DOHH2 (cell line): ENCODE results near the gene SELENON.

Source experiments
- H3F3A ChIP-seq: fragments of 200-600 bp; sonication (generic), shearing (Covaris generic); 2 replicates; pipeline ENCODE4 v1.6.0; 2016; ENCODE audit warnings: antibody characterized with exemption, mild to moderate bottlenecking; ENCODE audit not compliant: control insufficient read depth, insufficient read depth
- H3K27ac ChIP-seq: fragments of 200-600 bp; sonication (generic); 2 replicates; pipeline ENCODE4 v1.5.1; 2014; ENCODE audit warnings: low read depth, mild to moderate bottlenecking, low read length, moderate library complexity
- H3K27me3 ChIP-seq: fragments of 200-600 bp; sonication (generic); 2 replicates; pipeline ENCODE4 v1.6.1; 2014; ENCODE audit warnings: mild to moderate bottlenecking, low read length, mixed read lengths; ENCODE audit not compliant: control insufficient read depth
- H3K36me3 ChIP-seq: fragments of 200-600 bp; sonication (generic); 2 replicates; pipeline ENCODE4 v1.6.1; 2014; ENCODE audit warnings: mild to moderate bottlenecking, low read length, moderate library complexity, mixed read lengths; ENCODE audit not compliant: control insufficient read depth
- H3K4me1 ChIP-seq: fragments of 200-600 bp; sonication (generic); 2 replicates; pipeline ENCODE4 v1.6.1; 2014; ENCODE audit warnings: mild to moderate bottlenecking, low read length, mixed read lengths; ENCODE audit not compliant: control insufficient read depth
- H3K4me2 ChIP-seq: fragments of 200-600 bp; sonication (generic); 2 replicates; pipeline ENCODE4 v1.6.0; 2014; ENCODE audit warnings: mild to moderate bottlenecking, low read length, moderate library complexity
- H3K4me3 ChIP-seq: fragments of 200-600 bp; sonication (generic); 2 replicates; pipeline ENCODE4 v1.5.1; 2014; ENCODE audit warnings: mild to moderate bottlenecking, low read length, mixed read lengths
- H3K79me2 ChIP-seq: fragments of 200-600 bp; sonication (generic); 2 replicates; pipeline ENCODE4 v1.6.1; 2014; ENCODE audit warnings: mild to moderate bottlenecking, low read length, mixed read lengths; ENCODE audit not compliant: control insufficient read depth
- H3K9me2 ChIP-seq: fragments of 200-600 bp; sonication (generic); replicated peaks from 2 replicates; pipeline ENCODE4 v1.6.1; 2014; ENCODE audit warnings: mild to moderate bottlenecking, low read length, mixed read lengths; ENCODE audit not compliant: control insufficient read depth
- H3K9me3 ChIP-seq: fragments of 200-600 bp; sonication (generic); 2 replicates; pipeline ENCODE4 v1.6.1; 2014; ENCODE audit warnings: antibody characterized with exemption, low read length, mixed read lengths; ENCODE audit not compliant: control insufficient read depth, insufficient read depth
- H4K20me1 ChIP-seq: fragments of 200-600 bp; sonication (generic); 2 replicates; pipeline ENCODE4 v1.6.0; 2014; ENCODE audit warnings: low read depth, mild to moderate bottlenecking, antibody characterized with exemption, low read length, moderate library complexity; ENCODE audit not compliant: control insufficient read depth, insufficient read depth
- EZH2phosphoT487 ChIP-seq: fragments of 200-600 bp; sonication (generic); IDR thresholded peaks from 2 replicates; pipeline ENCODE4 v1.6.1; 2017; ENCODE audit warnings: borderline replicate concordance, mild to moderate bottlenecking, antibody characterized with exemption, low read length, moderate library complexity, mixed read lengths
- TF ChIP-seq, protein P1 (sequence below): fragments of 200-600 bp; sonication (generic); IDR thresholded peaks from one replicate; pipeline ENCODE4 v1.5.1; 2014; ENCODE audit warnings: antibody characterized with exemption, mild to moderate bottlenecking, low read depth, low read length; ENCODE audit not compliant: poor library complexity, severe bottlenecking

SELENON gene

DNA sequence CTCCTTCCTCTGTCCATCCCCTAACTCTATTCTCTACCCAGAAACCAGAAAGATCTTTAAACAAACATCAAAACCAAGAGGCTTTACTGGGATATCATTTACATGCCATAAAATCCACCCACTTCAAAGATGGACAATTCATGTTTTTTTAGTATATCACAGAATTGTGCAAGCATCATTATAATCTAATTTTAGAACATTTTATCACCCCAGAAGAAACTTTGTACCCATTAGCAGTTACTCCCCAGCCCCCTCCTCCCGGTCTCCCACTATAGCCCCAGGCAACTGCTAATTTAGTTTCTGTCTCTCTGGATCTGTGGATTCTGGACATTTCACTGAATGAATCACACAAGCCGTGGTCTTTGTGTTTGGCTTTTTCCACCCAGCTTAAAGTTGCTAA is 4.8 kb upstream of the SELENON start:
- Histone ChIP-seq H3K4me1 (peaks cover 21% of the 10 kb centered on the region), H4K20me1 (no peaks in the 10 kb centered on the region), H3K9me2 (no peaks in the 10 kb centered on the region), H3K27me3 (peaks cover 8% of the 10 kb centered on the region), H3K4me3 (no peak overlapping the region), H3K9me3 (no peaks in the 10 kb centered on the region), H3K79me2 (no peaks in the 10 kb centered on the region), H3K36me3 (no peaks in the 10 kb centered on the region), H3K27ac (no peak overlapping the region), H3F3A (no peaks in the 10 kb centered on the region), H3K4me2 (no peak overlapping the region)
- no peak for TF ChIP-seq EZH2phosphoT487
- TF ChIP-seq, protein P1, sequence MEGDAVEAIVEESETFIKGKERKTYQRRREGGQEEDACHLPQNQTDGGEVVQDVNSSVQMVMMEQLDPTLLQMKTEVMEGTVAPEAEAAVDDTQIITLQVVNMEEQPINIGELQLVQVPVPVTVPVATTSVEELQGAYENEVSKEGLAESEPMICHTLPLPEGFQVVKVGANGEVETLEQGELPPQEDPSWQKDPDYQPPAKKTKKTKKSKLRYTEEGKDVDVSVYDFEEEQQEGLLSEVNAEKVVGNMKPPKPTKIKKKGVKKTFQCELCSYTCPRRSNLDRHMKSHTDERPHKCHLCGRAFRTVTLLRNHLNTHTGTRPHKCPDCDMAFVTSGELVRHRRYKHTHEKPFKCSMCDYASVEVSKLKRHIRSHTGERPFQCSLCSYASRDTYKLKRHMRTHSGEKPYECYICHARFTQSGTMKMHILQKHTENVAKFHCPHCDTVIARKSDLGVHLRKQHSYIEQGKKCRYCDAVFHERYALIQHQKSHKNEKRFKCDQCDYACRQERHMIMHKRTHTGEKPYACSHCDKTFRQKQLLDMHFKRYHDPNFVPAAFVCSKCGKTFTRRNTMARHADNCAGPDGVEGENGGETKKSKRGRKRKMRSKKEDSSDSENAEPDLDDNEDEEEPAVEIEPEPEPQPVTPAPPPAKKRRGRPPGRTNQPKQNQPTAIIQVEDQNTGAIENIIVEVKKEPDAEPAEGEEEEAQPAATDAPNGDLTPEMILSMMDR, result no peak

DNA sequence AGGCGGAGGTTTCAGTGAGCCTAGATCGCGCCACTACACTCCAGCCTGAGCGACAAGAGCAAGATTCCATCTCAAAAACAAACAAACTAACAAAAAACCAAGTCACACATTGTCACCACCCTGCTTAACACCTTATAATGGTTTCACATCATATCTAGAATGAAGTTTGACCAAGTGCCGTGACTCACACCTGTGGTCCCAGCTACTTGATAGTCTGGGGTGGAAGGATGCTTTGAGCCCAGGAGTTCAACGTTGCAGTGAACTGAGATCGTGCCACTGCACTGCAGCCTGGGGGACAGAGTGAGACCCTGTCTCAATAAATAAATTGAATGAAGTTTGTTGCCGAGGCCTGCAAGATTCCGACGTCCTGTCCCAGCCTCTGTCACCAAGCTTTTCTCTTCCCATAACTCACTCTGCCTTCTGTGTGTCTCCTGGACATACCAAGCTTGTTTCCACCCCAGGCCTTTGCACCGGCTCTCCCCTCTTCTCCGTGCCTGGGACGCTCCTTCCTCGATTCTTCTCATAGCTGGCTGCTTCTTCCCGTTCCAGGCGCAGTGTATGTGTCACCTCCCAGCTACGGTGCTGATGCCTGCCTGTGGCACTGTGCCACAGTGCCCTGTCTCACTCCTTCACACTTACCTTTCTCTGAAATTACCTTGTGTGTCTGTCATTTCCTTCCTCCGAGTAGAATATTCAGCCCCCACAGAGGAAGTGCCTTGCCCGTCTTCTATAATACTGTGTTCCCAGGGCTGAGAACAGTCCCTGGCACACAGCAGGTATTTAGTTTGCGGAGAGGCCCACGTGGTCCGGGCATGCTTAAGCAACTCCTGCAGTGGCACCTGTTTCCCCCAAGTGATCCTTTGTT is 3.8 kb upstream of the SELENON start:
- H3K36me3 ChIP-seq, result no peaks in the 10 kb centered on the region
- H3K9me3 ChIP-seq, result no peaks in the 10 kb centered on the region
- no peak overlapping the region for H3K4me3 ChIP-seq
- no peaks in the 10 kb centered on the region for H3K9me2 ChIP-seq
- H3K79me2 ChIP-seq, result no peaks in the 10 kb centered on the region
- H3K4me1 ChIP-seq, result peaks cover 27% of the 10 kb centered on the region
- peak overlapping the region; percentile 42; the same call in 1 of the 2 replicates for H3K4me2 ChIP-seq
- TF ChIP-seq EZH2phosphoT487, result no peak
- TF ChIP-seq, protein P1, result no peak
- peaks cover 13% of the 10 kb centered on the region for H3K27me3 ChIP-seq
- no peaks in the 10 kb centered on the region for H4K20me1 ChIP-seq
- H3K27ac ChIP-seq, result no peak overlapping the region
- no peaks in the 10 kb centered on the region for H3F3A ChIP-seq

DNA sequence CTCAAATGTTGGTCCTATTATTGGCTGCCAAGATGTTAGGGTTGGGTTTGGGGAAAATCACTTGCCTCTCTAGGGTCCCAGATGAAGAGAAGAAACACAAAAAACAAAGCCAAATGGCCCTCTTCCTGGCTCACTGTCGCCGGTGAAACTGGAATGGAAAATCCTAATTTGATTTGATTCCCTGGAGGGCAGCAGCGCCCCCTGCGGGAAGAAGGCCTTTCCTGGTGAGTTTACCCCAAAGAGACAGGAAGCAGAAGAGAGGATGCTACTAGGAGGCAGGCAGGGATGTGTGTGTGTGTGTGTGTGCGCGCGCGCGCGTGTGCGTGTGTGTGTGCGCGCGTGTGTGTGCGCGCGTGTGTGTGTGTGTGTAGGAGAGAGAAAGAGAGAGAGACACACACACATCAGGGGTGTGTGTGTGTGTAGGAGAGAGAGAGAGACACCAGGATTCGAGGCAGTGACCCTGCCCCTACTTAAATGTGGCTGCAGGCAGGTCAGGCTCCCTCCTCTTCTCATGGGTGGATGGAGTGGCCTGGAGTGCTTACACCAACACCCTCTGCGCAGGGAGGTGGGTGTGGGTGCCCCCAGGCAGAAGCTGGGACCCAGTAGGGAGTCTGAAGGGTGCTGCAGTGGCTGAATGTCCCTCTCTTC is 3.1 kb upstream of the SELENON start:
- no peaks in the 10 kb centered on the region for H3F3A ChIP-seq
- 0 out of 2 replicates have a peak overlapping the region, but pooled peaks have one; percentile 32 for H3K4me3 ChIP-seq
- peak overlapping the region; percentile 42 for H3K4me2 ChIP-seq
- no peaks in the 10 kb centered on the region for H3K79me2 ChIP-seq
- H4K20me1 ChIP-seq, result no peaks in the 10 kb centered on the region
- peaks cover 10% of the 10 kb centered on the region for H3K27me3 ChIP-seq
- peaks cover 27% of the 10 kb centered on the region for H3K4me1 ChIP-seq
- TF ChIP-seq, protein P1, result peak; percentile 73
- TF ChIP-seq EZH2phosphoT487, result no peak
- H3K36me3 ChIP-seq, result no peaks in the 10 kb centered on the region
- H3K27ac ChIP-seq, result no peak overlapping the region
- H3K9me3 ChIP-seq, result no peaks in the 10 kb centered on the region
- no peaks in the 10 kb centered on the region for H3K9me2 ChIP-seq
